ENCODE measurements around the gene PARP4. TPM values are rescaled to one million over a fixed set of nuclear protein-coding genes. Genes with fewer than 3 reads are reported as not detected.
"Not testable (repeated sequence)": the region's sequence is repeated elsewhere in the genome, so short reads cannot be mapped to it uniquely, and the experiment has no call there.

Gene PARP4
- total RNA-seq, 1 experiment from 2014 or later: 76.0 TPM

- H3K27me3 ChIP-seq (ENCODE audit: insufficient read depth, low read length); H4K20me1 ChIP-seq (ENCODE audit: insufficient read depth); H3K9ac ChIP-seq (ENCODE audit: low read length); H3K9me2 ChIP-seq (ENCODE audit: insufficient read depth); H3K79me2 ChIP-seq (ENCODE audit: insufficient read depth, low read length); H3K4me2 ChIP-seq (ENCODE audit: low read length); ATAC-seq; CTCF ChIA-PET; H3K9me3 ChIP-seq (ENCODE audit: control insufficient read depth in 1 of 2, insufficient read depth in 1 of 2, low read depth in 1 of 2, low read length in 2 of 2); H2AFZ ChIP-seq (ENCODE audit: low read depth, low read length, poor library complexity, severe bottlenecking); H3K4me1 ChIP-seq (ENCODE audit: control insufficient read depth in 1 of 2, insufficient read depth in 2 of 2, low read length in 2 of 2); POLR2A ChIA-PET; RAD21 ChIA-PET (ENCODE audit: low non-redundant PET in 1 of 2, low total read pairs in 2 of 2, uncharacterized antibody in 2 of 2, unreplicated experiment in 2 of 2); DNase-seq (ENCODE audit: low read depth, low spot score); BruUV-seq (replicated peaks); H3K27ac ChIP-seq (ENCODE audit: low read depth, low read length); H3K4me3 ChIP-seq (replicated peaks in 1 of 2; ENCODE audit: low read depth in 1 of 2, low read length in 2 of 2): not testable (repeated sequence)
- intact Hi-C loops (cut with micrococcal nuclease): loop anchor here (10.0 kb wide), 1 partner anchor 53 kb away; no protein-coding TSS in a partner anchor
- H3K36me3 ChIP-seq (ENCODE audit: control insufficient read depth in 1 of 2, insufficient read depth in 2 of 2, low read length in 2 of 2): peaks cover 41% of the 10 kb centered on the region in 2 experiments
Observed at GRCh38 chr13:24488092-24488491, 24.5 kb downstream of the PARP4 start.

- H3K27ac ChIP-seq (ENCODE audit: low read depth, low read length); H3K4me2 ChIP-seq (ENCODE audit: low read length); H3K9me2 ChIP-seq (ENCODE audit: insufficient read depth); POLR2A ChIA-PET; H3K4me3 ChIP-seq (replicated peaks in 1 of 2; ENCODE audit: low read depth in 1 of 2, low read length in 2 of 2); H3K9ac ChIP-seq (ENCODE audit: low read length); CTCF ChIA-PET; H2AFZ ChIP-seq (ENCODE audit: low read depth, low read length, poor library complexity, severe bottlenecking); H4K20me1 ChIP-seq (ENCODE audit: insufficient read depth); ATAC-seq; H3K27me3 ChIP-seq (ENCODE audit: insufficient read depth, low read length); H3K9me3 ChIP-seq (ENCODE audit: control insufficient read depth in 1 of 2, insufficient read depth in 1 of 2, low read depth in 1 of 2, low read length in 2 of 2); RAD21 ChIA-PET (ENCODE audit: low non-redundant PET in 1 of 2, low total read pairs in 2 of 2, uncharacterized antibody in 2 of 2, unreplicated experiment in 2 of 2); H3K4me1 ChIP-seq (ENCODE audit: control insufficient read depth in 1 of 2, insufficient read depth in 2 of 2, low read length in 2 of 2); DNase-seq (ENCODE audit: low read depth, low spot score); H3K79me2 ChIP-seq (ENCODE audit: insufficient read depth, low read length); BruUV-seq (replicated peaks): not testable (repeated sequence)
- intact Hi-C loops (cut with micrococcal nuclease): loop anchor here (10.0 kb wide), 1 partner anchor 51 kb away; no protein-coding TSS in a partner anchor
- peaks cover 24 to 36% of the 10 kb centered on the region in 2 experiments for H3K36me3 ChIP-seq (ENCODE audit: control insufficient read depth in 1 of 2, insufficient read depth in 2 of 2, low read length in 2 of 2)
Observed at GRCh38 chr13:24486017-24486657, 26.4 kb downstream of the PARP4 start.

- Histone ChIP-seq H3K27me3 (ENCODE audit: insufficient read depth, low read length) (no peaks in the 10 kb centered on the region), H3K4me3 (replicated peaks in 1 of 2; ENCODE audit: low read depth in 1 of 2, low read length in 2 of 2) (no peak overlapping the region), H3K36me3 (ENCODE audit: control insufficient read depth in 1 of 2, insufficient read depth in 2 of 2, low read length in 2 of 2) (peaks cover 41 to 43% of the 10 kb centered on the region in 2 experiments), H3K9me3 (ENCODE audit: control insufficient read depth in 1 of 2, insufficient read depth in 1 of 2, low read depth in 1 of 2, low read length in 2 of 2) (no peaks in the 10 kb centered on the region), H3K9ac (ENCODE audit: low read length) (no peak overlapping the region), H3K4me2 (ENCODE audit: low read length) (no peak overlapping the region), H3K9me2 (ENCODE audit: insufficient read depth) (no peaks in the 10 kb centered on the region), H3K79me2 (ENCODE audit: insufficient read depth, low read length) (no peaks in the 10 kb centered on the region), H3K27ac (ENCODE audit: low read depth, low read length) (no peak overlapping the region), H2AFZ (ENCODE audit: low read depth, low read length, poor library complexity, severe bottlenecking) (no peak overlapping the region), H3K4me1 (ENCODE audit: control insufficient read depth in 1 of 2, insufficient read depth in 2 of 2, low read length in 2 of 2) (no peaks in the 10 kb centered on the region), H4K20me1 (ENCODE audit: insufficient read depth) (no peaks in the 10 kb centered on the region)
- ATAC-seq (no peak), DNase-seq (ENCODE audit: low read depth, low spot score) (no peak)
- no peak for TF ChIP-seq RAD21 (IDR thresholded peaks at IDR 0.05; ENCODE audit: low read depth)
- no peak for TF ChIP-seq ZFX (IDR thresholded peaks at IDR 0.05)
- no peak for TF ChIP-seq YY1 (IDR thresholded peaks at IDR 0.05; ENCODE audit: extremely low read depth, insufficient replicate concordance, low read depth, low read length)
- TF ChIP-seq FOSL1 (IDR thresholded peaks at IDR 0.05; ENCODE audit: low read depth): no peak
- no peak for TF ChIP-seq POLR2A (IDR thresholded peaks at IDR 0.05; ENCODE audit: borderline replicate concordance, extremely low read depth, insufficient read depth, insufficient read length)
- TF ChIP-seq ELF1 (IDR thresholded peaks at IDR 0.05; ENCODE audit: borderline replicate concordance, low read depth): no peak
- no peak for TF ChIP-seq JUND (IDR thresholded peaks at IDR 0.05)
- no peak for TF ChIP-seq REST (IDR thresholded peaks at IDR 0.05; ENCODE audit: low read depth)
- TF ChIP-seq ATF3 (IDR thresholded peaks at IDR 0.05): no peak
- POLR2A ChIA-PET: no interaction called here
- no TSS peak for BruUV-seq (replicated peaks)
- RAD21 ChIA-PET (ENCODE audit: low non-redundant PET in 1 of 2, low total read pairs in 2 of 2, uncharacterized antibody in 2 of 2, unreplicated experiment in 2 of 2): no interaction called here
- CTCF ChIA-PET: no interaction called here
- intact Hi-C loops (cut with micrococcal nuclease): no loop called here
Observed at GRCh38 chr13:24473686-24474085, 38.9 kb downstream of the PARP4 start.

Data from HCT116 (cell line).